Daoy (cell line): ENCODE measurements around the gene MCRIP1. TPM values are rescaled to one million over a fixed set of nuclear protein-coding genes. Genes with fewer than 3 reads are reported as not detected.
"Not testable (repeated sequence)": the region's sequence is repeated elsewhere in the genome, so short reads cannot be mapped to it uniquely, and the experiment has no call there.

Experiments
- DNase-seq: peaks from one replicate; pipeline ENCODE4 v3.0.0-alpha.2; 2015; ENCODE audit warnings: low read depth
- total RNA-seq: library from RNA; depleted of rRNA; stranded (reverse); fragments of >200 nt; shearing (Covaris generic); gene quantifications from 2 replicates; pipeline ENCODE4 v1.2.3, GENCODE V29; 2014

Gene MCRIP1
- total RNA-seq, 1 experiment from 2014 or later = 78.3 TPM

GRCh38 chr17:81841866-81842265, 8.8 kb upstream of the MCRIP1 start:
- DNase-seq = no peak

DNA sequence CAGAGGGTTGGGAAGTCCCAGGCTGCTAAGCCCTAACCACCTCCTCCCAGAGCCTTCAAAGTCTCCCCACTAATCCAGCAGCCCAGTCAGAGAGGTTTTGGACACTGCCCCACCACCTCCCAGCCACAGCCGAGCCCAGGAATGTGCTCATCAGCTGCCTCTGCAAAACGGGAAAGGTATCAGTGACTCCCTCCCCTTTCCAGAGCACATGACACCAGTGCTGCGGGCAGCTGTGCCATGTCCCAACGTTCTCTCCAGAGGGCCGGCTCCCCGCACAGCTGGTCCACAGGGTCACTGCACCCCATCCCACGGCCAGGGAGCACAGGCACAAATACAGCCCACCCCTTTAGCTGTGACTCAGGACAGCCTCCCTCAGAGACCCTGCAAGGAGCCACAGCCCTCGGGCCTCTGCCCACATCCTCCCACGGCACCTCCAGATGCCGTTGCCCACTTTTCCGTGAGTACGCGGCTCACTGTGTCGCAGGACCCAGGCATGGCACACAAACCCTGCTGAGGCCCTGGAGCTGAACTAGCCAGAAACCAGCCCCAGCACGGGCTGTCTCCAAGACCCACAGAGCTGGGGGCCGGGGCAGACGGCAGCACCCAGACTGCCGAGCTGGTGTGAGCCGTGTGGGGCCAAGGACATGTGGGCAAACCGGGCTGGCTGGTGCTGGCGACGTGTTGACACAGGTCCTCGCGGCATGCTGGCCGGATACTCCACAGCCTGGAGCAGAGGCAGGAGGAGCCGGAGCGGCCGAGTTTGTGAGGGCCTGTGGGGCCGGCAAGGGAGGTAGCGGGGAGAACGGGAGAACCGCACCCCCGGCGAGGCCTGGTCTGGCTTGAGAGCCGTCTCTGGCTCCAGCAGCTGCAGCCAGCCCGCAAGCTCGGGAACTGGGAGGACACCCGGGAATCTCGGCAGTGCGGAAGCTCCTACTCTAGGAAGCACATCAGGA, 8.0 kb upstream of the MCRIP1 start:
- DNase-seq = no peak

DNA sequence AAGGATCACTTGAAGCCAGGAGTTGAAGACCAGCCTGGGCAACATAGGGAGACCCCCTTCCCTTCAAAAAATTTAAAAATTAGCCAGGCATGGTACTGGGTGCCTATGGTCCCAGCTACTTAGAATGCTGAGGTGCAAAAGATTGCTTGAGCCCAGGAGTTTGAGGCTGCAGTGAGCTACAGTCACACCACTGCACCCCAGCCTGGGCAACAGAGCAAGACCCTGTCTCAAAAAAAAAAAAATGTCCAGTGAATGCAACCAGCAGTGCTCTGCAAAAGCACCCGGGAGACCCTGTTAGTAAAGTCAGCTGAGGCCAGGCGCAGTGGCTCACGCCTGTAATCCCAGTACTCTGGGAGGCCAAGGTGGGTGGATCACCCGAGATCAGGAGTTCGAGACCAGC, 7.0 kb upstream of the MCRIP1 start:
- not testable (repeated sequence) for DNase-seq

GRCh38 chr17:81839301-81839700, 6.2 kb upstream of the MCRIP1 start:
- DNase-seq = no peak

GRCh38 chr17:81838753-81839255, 5.7 kb upstream of the MCRIP1 start:
- DNase-seq = no peak

GRCh38 chr17:81837641-81838040, 4.5 kb upstream of the MCRIP1 start:
- DNase-seq = no peak

DNA sequence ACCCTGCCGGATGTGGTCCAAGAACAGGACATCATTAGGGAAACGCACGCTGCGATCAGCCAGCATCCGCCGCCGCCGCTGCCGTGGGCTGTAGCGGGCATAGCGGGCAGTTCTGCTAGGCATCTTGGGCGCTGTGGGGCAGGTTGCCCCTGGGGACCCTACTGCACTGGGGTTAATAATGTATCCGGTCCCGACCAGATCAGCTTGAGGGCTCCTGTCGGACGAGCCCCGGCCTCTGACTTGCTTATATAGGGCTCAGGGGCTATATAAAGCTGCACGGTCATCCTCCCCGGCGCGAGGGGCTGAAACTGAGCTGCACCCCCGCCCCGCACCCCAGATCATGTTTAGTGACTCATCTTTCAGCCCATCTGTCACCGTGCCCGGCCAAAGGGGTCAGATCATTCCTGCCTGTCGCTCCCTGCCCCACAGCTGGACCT, 1.8 kb upstream of the MCRIP1 start, which contains the start of gene PPP1R27:
Gene PPP1R27, minus strand, starts transcription at position 220 of the 437 bp plus-strand sequence. Its CDS starts 97 bp downstream, at position 123.
- DNase-seq = no peak

GRCh38 chr17:81833921-81834830, 1.1 kb upstream of the MCRIP1 start:
- DNase-seq = no peak

DNA sequence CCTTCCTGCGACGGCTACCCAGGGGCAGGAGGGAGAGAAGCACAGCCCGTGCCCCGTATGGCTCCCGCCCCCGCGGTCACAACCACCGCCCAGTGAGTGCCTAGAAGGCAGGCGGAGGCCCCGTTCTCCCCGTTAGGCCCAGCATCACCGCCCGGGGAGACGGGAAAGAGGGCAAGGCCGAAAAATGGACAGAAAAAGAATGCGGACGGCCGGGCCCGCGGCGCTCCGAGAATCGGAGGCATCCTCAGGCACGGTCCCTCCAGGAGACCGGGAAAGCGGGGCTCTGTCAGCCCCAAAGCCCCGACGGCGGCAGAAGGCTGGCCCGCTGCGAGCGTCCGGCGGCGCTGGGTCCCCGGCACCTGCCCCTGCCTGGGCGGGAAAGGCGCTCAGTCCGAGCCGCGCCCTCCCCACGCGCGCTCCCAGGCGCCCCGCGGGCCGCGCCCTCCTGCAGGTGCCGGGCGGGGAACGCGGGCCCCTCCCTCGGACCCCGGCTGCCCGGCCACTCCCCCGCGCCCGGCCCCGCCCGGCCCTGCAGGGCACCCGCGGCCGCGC, 407 bp downstream of the MCRIP1 start:
- peak; percentile 45 for DNase-seq

GRCh38 chr17:81831957-81832607, 1.0 kb downstream of the MCRIP1 start:
- no peak for DNase-seq

GRCh38 chr17:81831563-81831956, 1.5 kb downstream of the MCRIP1 start:
- no peak for DNase-seq

DNA sequence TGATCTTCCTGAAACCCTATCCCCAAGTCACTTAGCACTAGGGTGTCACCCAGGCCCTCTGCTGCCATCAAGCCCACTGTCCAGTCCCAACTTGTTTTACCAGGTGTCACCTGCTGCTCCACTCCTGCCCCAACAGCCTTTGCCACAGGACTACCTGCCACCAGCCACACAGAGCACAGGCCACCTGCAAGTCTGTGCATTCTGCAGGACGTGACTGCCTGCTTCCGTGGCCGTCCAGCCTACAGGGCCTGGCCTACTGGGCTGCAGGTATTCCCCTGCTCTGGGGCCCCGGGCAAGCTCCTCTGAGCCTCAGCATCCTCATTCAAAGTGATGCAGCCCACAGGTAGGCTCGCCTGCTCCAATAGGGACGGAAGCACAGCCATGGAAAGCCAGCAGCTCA, 3.2 kb downstream of the MCRIP1 start:
- DNase-seq = no peak

GRCh38 chr17:81828656-81829055, 4.4 kb downstream of the MCRIP1 start:
- DNase-seq = no peak

DNA sequence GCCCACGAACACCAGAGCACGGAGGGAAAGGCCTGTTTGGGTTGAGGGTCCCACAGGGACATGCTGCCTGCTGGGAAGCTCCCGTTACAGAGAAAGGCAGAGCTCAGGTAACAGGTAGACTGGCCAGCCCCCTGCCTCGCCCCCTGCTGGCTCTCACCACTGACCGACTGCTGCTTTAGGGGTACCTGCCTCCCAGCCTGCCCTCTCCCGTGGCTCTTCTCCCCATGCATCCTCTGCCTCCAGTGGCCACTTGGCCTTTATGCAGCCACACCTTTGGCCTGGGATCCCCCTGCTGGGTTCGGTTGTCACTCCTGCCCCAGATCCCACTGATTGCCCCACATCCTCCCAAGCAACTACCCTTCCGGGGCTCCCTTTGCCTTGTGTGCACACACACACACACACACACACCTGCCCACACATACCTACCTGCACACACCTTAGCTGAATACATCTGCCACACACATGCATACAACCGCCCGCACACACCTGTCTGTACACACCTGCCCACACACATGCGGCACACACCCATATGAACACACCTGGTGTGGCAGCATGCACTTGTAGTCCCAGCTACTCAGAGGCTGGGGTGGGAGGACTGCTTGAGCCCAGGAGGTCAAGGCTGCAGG, 7.1 kb downstream of the MCRIP1 start:
- DNase-seq = no peak

DNA sequence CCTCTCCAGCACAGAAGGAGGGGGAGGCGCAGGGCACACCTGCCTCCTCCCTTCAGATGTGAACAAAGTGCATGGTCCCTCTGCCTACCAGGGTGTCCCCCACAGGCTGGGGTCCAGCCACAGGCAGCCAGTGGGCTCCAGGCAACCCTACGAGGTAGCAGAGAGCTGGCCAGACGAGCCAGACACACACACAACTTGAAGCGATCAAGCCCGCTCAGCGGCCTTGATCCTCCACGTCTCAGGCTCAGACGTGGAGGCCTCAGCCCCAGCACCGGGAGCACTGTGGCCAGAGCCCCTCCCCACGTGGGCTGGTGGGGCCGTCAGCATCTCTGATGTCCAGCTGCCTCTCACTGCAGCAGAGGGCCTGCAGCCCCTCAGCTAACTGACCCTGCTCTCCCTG, 8.5 kb downstream of the MCRIP1 start:
- DNase-seq = no peak

DNA sequence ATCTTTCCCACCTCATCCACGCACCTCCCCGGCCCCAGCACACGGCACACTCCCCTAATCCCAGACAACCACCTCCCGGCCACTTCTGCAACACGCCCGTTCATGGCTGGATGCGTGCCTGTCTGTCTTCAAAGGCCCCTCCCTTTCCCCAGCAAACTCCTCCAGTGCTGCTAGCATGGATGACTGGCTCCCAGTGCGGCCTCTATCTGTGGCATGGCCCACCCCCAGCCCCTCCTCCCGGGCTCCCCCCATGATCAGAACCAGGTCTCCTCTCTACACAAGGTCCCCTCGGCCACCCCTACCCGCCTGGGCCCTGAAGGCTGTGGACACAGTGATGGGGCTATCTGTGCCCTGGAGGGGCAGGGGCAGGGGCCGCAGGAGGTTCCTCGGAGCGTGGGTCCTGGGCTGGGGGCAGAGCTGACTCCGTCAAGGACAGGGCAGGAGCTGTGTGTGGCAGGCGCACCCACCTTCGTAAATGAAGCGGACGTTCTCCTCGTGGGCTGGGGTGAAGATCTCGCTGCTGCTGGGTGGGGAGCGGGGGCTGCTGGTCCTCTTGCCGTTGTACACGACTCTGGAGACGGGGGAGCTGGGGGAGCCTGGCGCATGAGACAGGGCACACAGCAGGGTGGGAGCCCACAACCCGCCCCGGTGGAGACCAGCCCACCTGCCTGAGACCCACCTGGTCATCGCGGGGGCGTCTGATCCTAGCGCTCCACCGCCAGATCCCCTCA, 9.1 kb downstream of the MCRIP1 start:
- DNase-seq = no peak

DNA sequence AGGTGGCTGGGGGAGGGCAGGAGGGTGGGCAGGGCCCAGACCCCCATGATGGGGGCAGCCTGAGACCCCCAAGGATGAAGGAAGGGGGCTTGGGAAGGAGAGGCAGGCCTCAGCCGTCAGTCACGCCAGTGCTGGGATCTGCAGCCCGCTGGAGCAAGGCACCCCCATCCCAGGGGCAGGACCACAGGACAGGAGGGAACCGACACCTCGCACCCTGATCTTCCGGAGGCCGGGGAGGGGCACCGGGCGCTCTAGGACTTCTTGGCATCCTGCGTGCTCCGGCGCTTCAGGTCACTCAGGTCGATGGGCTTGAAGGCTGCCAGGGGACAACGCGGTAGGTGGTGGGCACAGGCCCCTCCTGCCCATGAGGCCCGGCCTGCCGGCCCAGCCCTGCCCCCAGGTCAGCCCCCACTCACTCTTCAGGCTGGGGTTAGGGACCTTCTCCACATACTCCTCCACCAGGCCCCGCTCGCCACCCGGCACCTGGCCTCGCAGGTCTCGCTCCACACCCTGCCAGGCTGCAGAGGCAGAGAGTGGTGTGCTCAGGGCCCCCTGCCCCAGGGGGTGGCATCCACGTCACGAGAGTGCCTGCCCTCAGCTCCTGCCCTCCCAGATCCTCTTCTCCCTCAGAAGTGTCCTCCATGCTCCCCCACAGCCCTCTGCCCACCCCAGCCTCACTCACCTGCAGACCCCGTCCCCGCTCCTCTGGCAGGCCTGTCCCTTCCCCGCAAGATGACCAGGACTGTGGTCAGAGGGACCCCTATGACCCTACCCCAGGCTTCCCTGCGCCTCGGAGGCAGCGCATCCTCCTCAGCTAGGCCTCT, 9.9 kb downstream of the MCRIP1 start:
- no peak for DNase-seq

GRCh38 chr17:81822312-81822637, 10.8 kb downstream of the MCRIP1 start:
- DNase-seq = no peak

GRCh38 chr17:81821603-81822311, 11.3 kb downstream of the MCRIP1 start:
- peak; percentile 82 for DNase-seq
